Mucosa of rectum (tissue), 2 donors: ENCODE results near the gene SFTPD.
"Not testable (repeated sequence)": the region's sequence is repeated elsewhere in the genome, so short reads cannot be mapped to it uniquely, and the experiment has no call there.

Experiments
- H3K27ac ChIP-seq, 2 donors: one replicate each; pipeline ENCODE4 v1.7.0; 2013; ENCODE audit warnings: inconsistent platforms in 2 of 2, low read depth in 2 of 2, low read length in 2 of 2
- H3K27me3 ChIP-seq, 2 donors: one replicate each; pipeline ENCODE4 v1.7.0; 2013; ENCODE audit warnings: low read length in 2 of 2; ENCODE audit not compliant: control insufficient read depth in 2 of 2, insufficient read depth in 2 of 2
- H3K36me3 ChIP-seq, 2 donors: one replicate each; pipeline ENCODE4 v1.7.0; 2013; ENCODE audit warnings: low read length in 2 of 2; ENCODE audit not compliant: control insufficient read depth in 2 of 2, insufficient read depth in 2 of 2
- H3K4me1 ChIP-seq, 2 donors: one replicate each; pipeline ENCODE4 v1.7.0; 2013; ENCODE audit warnings: low read length in 2 of 2, mild to moderate bottlenecking in 1 of 2; ENCODE audit not compliant: control insufficient read depth in 2 of 2, insufficient read depth in 2 of 2
- H3K4me3 ChIP-seq, 2 donors: one replicate each; pipeline ENCODE4 v1.7.0; 2013; ENCODE audit warnings: low read length in 2 of 2
- H3K9ac ChIP-seq, 2 donors: one replicate each; pipeline ENCODE4 v1.7.0; 2013; ENCODE audit warnings: low read length in 2 of 2, low read depth in 1 of 2, mild to moderate bottlenecking in 1 of 2
- H3K9me3 ChIP-seq, 2 donors: one replicate each; pipeline ENCODE4 v1.7.0; 2013; ENCODE audit warnings: low read length in 2 of 2; ENCODE audit not compliant: control insufficient read depth in 2 of 2
- donor health status: healthy.
- donor health status: Normal muscosa, but diverticular disease.

SFTPD gene

GRCh38 chr10:79948976-79949722, at the start of gene SFTPD:
Gene SFTPD (minus strand): TSS chr10:79949105. CDS start chr10:79946659, 2,446 bp downstream.
- H3K9ac ChIP-seq, result no peak within 1 kb of the TSS
- H3K4me3 ChIP-seq, result no peak within 1 kb of the TSS
- no peaks in the 10 kb centered on the region for H3K27me3 ChIP-seq
- no peak within 1 kb of the TSS for H3K27ac ChIP-seq
- H3K4me1 ChIP-seq, result no peaks in the 10 kb centered on the region
- peaks cover 0 to 3% of the 10 kb centered on the region in 2 donors for H3K9me3 ChIP-seq
- no peaks in the 10 kb centered on the region for H3K36me3 ChIP-seq

- H3K4me1 ChIP-seq, result no peaks in the 10 kb centered on the region
- no peak overlapping the region for H3K4me3 ChIP-seq
- no peak overlapping the region for H3K9ac ChIP-seq
- H3K36me3 ChIP-seq, result no peaks in the 10 kb centered on the region
- H3K27me3 ChIP-seq, result peaks cover 0 to 3% of the 10 kb centered on the region in 2 donors
- H3K27ac ChIP-seq, result no peak overlapping the region
- no peaks in the 10 kb centered on the region for H3K9me3 ChIP-seq
These were observed 47.2 kb upstream of the SFTPD start for GRCh38 chr10:79995979-79996634.

DNA sequence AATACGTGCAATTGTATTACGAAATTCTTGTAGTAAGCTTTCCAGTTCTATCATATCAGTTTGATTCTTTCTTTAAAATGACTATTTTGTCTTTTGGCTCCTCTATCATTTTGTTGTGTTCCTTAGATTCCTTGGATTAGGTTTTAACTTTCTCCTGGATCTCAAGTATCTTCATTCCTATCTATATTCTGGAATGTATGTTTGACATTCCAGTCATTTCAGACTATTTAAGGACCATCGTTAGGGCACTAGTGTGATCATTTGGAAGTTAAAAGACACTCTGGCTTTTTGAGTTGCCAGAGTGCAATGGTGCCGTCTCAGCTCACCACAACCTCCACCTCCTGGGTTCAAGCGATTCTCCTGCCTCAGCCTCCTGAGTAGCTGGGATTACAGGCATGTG, 45.7 kb upstream of the SFTPD start:
- peaks cover 0 to 3% of the 10 kb centered on the region in 2 donors for H3K27me3 ChIP-seq
- H3K4me1 ChIP-seq, result no peaks in the 10 kb centered on the region
- no peaks in the 10 kb centered on the region for H3K9me3 ChIP-seq
- no peaks in the 10 kb centered on the region for H3K36me3 ChIP-seq
- no peak overlapping the region for H3K4me3 ChIP-seq
- no peak overlapping the region for H3K9ac ChIP-seq
- H3K27ac ChIP-seq, result no peak overlapping the region

DNA sequence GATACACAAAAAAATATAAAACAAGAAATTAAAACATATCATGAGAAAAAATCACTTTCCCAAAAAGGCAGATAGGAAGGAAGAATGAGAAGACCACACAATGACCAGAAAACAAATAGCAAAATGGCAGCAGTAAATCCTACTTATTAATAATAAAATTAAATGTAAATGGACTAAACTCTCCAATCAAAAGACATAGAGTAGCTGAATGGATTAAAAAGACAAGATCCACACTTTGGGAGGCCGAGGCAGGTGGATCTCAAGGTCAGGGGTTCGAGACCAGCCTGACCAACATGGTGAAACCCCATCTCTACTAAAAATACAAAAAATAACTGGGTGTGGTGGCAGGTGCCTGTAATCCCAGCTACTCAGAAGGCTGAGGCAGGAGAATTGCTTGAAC, 39.3 kb upstream of the SFTPD start:
- H3K36me3 ChIP-seq, H3K9me3 ChIP-seq, H3K4me3 ChIP-seq: not testable (repeated sequence)

DNA sequence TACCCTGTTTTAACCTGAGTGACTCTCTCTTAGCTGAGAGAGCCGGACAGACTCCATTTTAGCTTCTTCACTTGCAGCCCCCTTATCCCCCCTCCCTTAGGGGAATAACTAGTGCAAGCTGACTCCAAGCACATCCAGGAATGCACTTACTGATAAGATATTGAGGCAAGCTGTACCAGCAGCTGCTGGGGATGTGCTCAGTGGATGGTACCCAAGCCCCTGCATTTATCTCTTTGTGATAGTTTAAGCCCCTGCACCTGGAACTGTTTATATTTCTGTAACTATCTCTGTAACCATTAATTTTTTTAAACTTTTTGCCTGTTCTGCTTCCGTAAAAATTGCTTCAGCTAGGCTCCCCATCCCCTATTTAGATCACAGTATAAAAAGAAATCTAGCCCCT, 37.8 kb upstream of the SFTPD start:
- H3K36me3 ChIP-seq, H3K9me3 ChIP-seq, H3K4me3 ChIP-seq, H3K27me3 ChIP-seq, H3K9ac ChIP-seq, H3K4me1 ChIP-seq, H3K27ac ChIP-seq: not testable (repeated sequence)

More for the DNA sequence above, 39.3 kb upstream of the SFTPD start:
- H3K27me3 ChIP-seq, H3K9ac ChIP-seq, H3K4me1 ChIP-seq, H3K27ac ChIP-seq: not testable (repeated sequence)

GRCh38 chr10:79985481-79986072, 36.7 kb upstream of the SFTPD start:
- Histone ChIP-seq H3K36me3 (no peaks in the 10 kb centered on the region), H3K9ac (no peak overlapping the region), H3K27me3 (peaks cover 5 to 6% of the 10 kb centered on the region in 2 donors), H3K4me1 (no peaks in the 10 kb centered on the region), H3K27ac (no peak overlapping the region), H3K4me3 (no peak overlapping the region), H3K9me3 (no peaks in the 10 kb centered on the region)

GRCh38 chr10:79984851-79985250, 35.9 kb upstream of the SFTPD start:
- no peaks in the 10 kb centered on the region for H3K36me3 ChIP-seq
- H3K27me3 ChIP-seq, result peaks cover 5 to 11% of the 10 kb centered on the region in 2 donors
- H3K9me3 ChIP-seq, result no peaks in the 10 kb centered on the region
- H3K4me3 ChIP-seq, result no peak overlapping the region
- no peaks in the 10 kb centered on the region for H3K4me1 ChIP-seq
- H3K27ac ChIP-seq, result no peak overlapping the region
- H3K9ac ChIP-seq, result no peak overlapping the region

GRCh38 chr10:79983286-79983909, 34.5 kb upstream of the SFTPD start:
- H3K4me3 ChIP-seq, result no peak overlapping the region
- H3K9me3 ChIP-seq, result no peaks in the 10 kb centered on the region
- peaks cover 5 to 11% of the 10 kb centered on the region in 2 donors for H3K27me3 ChIP-seq
- no peaks in the 10 kb centered on the region for H3K36me3 ChIP-seq
- no peak overlapping the region for H3K27ac ChIP-seq
- H3K4me1 ChIP-seq, result no peaks in the 10 kb centered on the region
- H3K9ac ChIP-seq, result no peak overlapping the region

DNA sequence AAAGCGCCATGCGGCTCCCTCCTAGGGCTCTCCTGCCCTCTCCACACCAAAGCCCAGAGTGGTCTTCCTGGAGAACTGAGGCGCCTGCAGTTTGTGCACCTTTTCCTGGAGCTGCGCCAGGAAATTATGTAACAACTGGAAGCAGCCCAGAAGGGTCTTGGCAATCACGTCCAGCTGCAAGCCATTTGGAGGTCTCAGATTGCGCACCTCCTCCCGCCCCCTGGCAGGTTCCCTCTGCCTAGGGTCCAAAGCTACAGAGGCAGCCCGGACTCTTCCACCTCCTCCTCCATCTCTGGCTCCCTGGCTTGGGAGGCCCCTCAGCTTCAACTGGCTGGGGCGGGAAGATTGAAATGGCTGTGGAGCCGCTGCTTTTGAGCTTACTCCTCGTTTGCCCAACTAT, 34.0 kb upstream of the SFTPD start:
- Histone ChIP-seq H3K9ac (no peak overlapping the region), H3K9me3 (no peaks in the 10 kb centered on the region), H3K36me3 (no peaks in the 10 kb centered on the region), H3K27ac (no peak overlapping the region), H3K4me1 (no peaks in the 10 kb centered on the region), H3K4me3 (no peak overlapping the region), H3K27me3 (peaks cover 5 to 11% of the 10 kb centered on the region in 2 donors)

DNA sequence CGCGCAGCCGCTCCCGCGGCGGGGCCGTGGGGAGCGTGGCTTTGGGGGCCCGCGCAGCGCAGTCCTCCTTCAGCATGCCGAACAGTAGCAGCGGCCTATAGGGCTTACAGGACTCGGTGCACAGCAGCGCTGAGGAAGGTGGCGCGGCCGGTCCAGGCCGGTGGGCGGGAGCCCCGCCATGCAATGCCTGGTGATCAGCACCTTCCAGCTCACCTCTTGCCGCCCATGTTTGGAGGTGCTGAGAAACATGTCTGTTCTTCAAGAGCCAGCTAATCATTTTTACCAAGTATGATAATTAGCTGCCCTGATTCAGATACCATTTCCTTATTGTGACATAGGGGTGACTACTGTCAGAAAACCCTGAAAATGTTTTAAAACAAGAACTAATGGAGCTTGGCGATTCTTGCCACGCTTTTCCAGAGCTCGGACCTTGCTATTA, 33.5 kb upstream of the SFTPD start:
- Histone ChIP-seq H3K4me3 (peak overlapping the region; percentile 67 to 69), H3K27me3 (peaks cover 5 to 11% of the 10 kb centered on the region in 2 donors), H3K4me1 (no peaks in the 10 kb centered on the region), H3K27ac (no peak overlapping the region), H3K9me3 (no peaks in the 10 kb centered on the region), H3K9ac (peak overlapping the region in 1 of 2 donors; percentile 36), H3K36me3 (no peaks in the 10 kb centered on the region)
